ENCODE measurements around the gene RFTN2.

The RFTN2 gene

GRCh38 chr2:197633109-197633657 is 42.2 kb downstream of the RFTN2 start:
- no peak for TF ChIP-seq ZNF274 (IDR thresholded peaks at IDR 0.05; ENCODE audit: low read depth, low read length)
- H3K4me3 ChIP-seq (ENCODE audit: low read length) = no peak overlapping the region

GRCh38 chr2:197628043-197628500 is 47.3 kb downstream of the RFTN2 start:
- no peak overlapping the region; the same call in 1 of the 2 replicates for H3K4me3 ChIP-seq (ENCODE audit: low read length)
- no peak for TF ChIP-seq ZNF274 (IDR thresholded peaks at IDR 0.05; ENCODE audit: low read depth, low read length)

- TF ChIP-seq ZNF274 (IDR thresholded peaks at IDR 0.05; ENCODE audit: low read depth, low read length) = no peak
- no peak overlapping the region for H3K4me3 ChIP-seq (ENCODE audit: low read length)
These were observed 48.3 kb downstream of the RFTN2 start for GRCh38 chr2:197626965-197627625.

GRCh38 chr2:197620133-197620532 is 55.3 kb downstream of the RFTN2 start:
- no peak for TF ChIP-seq ZNF274 (IDR thresholded peaks at IDR 0.05; ENCODE audit: low read depth, low read length)
- H3K4me3 ChIP-seq (ENCODE audit: low read length) = no peak overlapping the region

- no peak for TF ChIP-seq ZNF274 (IDR thresholded peaks at IDR 0.05; ENCODE audit: low read depth, low read length)
These were observed 60.3 kb downstream of the RFTN2 start for GRCh38 chr2:197615016-197615652.

GRCh38 chr2:197614532-197614931 is 60.9 kb downstream of the RFTN2 start:
- TF ChIP-seq ZNF274 (IDR thresholded peaks at IDR 0.05; ENCODE audit: low read depth, low read length) = no peak
- no peak overlapping the region for H3K4me3 ChIP-seq (ENCODE audit: low read length)

More at GRCh38 chr2:197615016-197615652, 60.3 kb downstream of the RFTN2 start:
- no peak overlapping the region for H3K4me3 ChIP-seq (ENCODE audit: low read length)

- no peak for TF ChIP-seq ZNF274 (IDR thresholded peaks at IDR 0.05; ENCODE audit: low read depth, low read length)
- H3K4me3 ChIP-seq (ENCODE audit: low read length) = no peak overlapping the region
These were observed 61.8 kb downstream of the RFTN2 start for GRCh38 chr2:197613509-197613987.

GRCh38 chr2:197606180-197606579 is 69.2 kb downstream of the RFTN2 start:
- no peak overlapping the region for H3K4me3 ChIP-seq (ENCODE audit: low read length)
- no peak for TF ChIP-seq ZNF274 (IDR thresholded peaks at IDR 0.05; ENCODE audit: low read depth, low read length)

GRCh38 chr2:197604117-197604860 is 71.1 kb downstream of the RFTN2 start:
- TF ChIP-seq ZNF274 (IDR thresholded peaks at IDR 0.05; ENCODE audit: low read depth, low read length) = no peak
- no peak overlapping the region for H3K4me3 ChIP-seq (ENCODE audit: low read length)

GRCh38 chr2:197601726-197602125 is 73.7 kb downstream of the RFTN2 start:
- H3K4me3 ChIP-seq (ENCODE audit: low read length) = no peak overlapping the region
- no peak for TF ChIP-seq ZNF274 (IDR thresholded peaks at IDR 0.05; ENCODE audit: low read depth, low read length)

GRCh38 chr2:197600306-197600705 is 75.1 kb downstream of the RFTN2 start:
- H3K4me3 ChIP-seq (ENCODE audit: low read length) = no peak overlapping the region
- no peak for TF ChIP-seq ZNF274 (IDR thresholded peaks at IDR 0.05; ENCODE audit: low read depth, low read length)

- TF ChIP-seq ZNF274 (IDR thresholded peaks at IDR 0.05; ENCODE audit: low read depth, low read length) = no peak
- no peak overlapping the region for H3K4me3 ChIP-seq (ENCODE audit: low read length)
These were observed 76.0 kb downstream of the RFTN2 start for GRCh38 chr2:197599285-197599965.

- no peak for TF ChIP-seq ZNF274 (IDR thresholded peaks at IDR 0.05; ENCODE audit: low read depth, low read length)
- no peak overlapping the region for H3K4me3 ChIP-seq (ENCODE audit: low read length)
These were observed 76.9 kb downstream of the RFTN2 start for GRCh38 chr2:197598450-197598849.

- H3K4me3 ChIP-seq (ENCODE audit: low read length) = no peak overlapping the region
- TF ChIP-seq ZNF274 (IDR thresholded peaks at IDR 0.05; ENCODE audit: low read depth, low read length) = no peak
These were observed 78.2 kb downstream of the RFTN2 start for GRCh38 chr2:197597166-197597565.
